Effector memory CD4-positive, alpha-beta T cell (primary cell): ENCODE data around the gene MAPK14.
"Not testable (repeated sequence)": the region's sequence is repeated elsewhere in the genome, so short reads cannot be mapped to it uniquely, and the experiment has no call there.

Experiments
- DNase-seq, 3 donors: peaks; one replicate each; pipeline ENCODE4 v3.0.0-alpha.2; 2020
- H3K27ac ChIP-seq: 2 replicates; pipeline ENCODE4 v1.7.0; 2013; ENCODE audit warnings: mild to moderate bottlenecking, low read length, moderate library complexity; ENCODE audit not compliant: insufficient read depth, poor library complexity, severe bottlenecking
- H3K27me3 ChIP-seq: replicated peaks from 2 replicates; pipeline ENCODE4 v1.7.0; 2013; ENCODE audit warnings: mild to moderate bottlenecking, low read length; ENCODE audit not compliant: insufficient read depth, control insufficient read depth, poor library complexity, severe bottlenecking
- H3K36me3 ChIP-seq: 2 replicates; pipeline ENCODE4 v1.7.0; 2013; ENCODE audit warnings: mild to moderate bottlenecking, low read length, moderate library complexity; ENCODE audit not compliant: control insufficient read depth, insufficient read depth
- H3K4me1 ChIP-seq: 2 replicates; pipeline ENCODE4 v1.7.0; 2013; ENCODE audit warnings: low read length, mild to moderate bottlenecking; ENCODE audit not compliant: control insufficient read depth, insufficient read depth, poor library complexity, severe bottlenecking
- H3K4me3 ChIP-seq: 2 replicates; pipeline ENCODE4 v1.7.0; 2013; ENCODE audit warnings: low read length, low read depth, mild to moderate bottlenecking; ENCODE audit not compliant: insufficient read depth, poor library complexity, severe bottlenecking
- H3K9me3 ChIP-seq: 2 replicates; pipeline ENCODE4 v1.7.0; 2013; ENCODE audit warnings: mild to moderate bottlenecking, low read length, moderate library complexity; ENCODE audit not compliant: control insufficient read depth

Gene MAPK14

DNA sequence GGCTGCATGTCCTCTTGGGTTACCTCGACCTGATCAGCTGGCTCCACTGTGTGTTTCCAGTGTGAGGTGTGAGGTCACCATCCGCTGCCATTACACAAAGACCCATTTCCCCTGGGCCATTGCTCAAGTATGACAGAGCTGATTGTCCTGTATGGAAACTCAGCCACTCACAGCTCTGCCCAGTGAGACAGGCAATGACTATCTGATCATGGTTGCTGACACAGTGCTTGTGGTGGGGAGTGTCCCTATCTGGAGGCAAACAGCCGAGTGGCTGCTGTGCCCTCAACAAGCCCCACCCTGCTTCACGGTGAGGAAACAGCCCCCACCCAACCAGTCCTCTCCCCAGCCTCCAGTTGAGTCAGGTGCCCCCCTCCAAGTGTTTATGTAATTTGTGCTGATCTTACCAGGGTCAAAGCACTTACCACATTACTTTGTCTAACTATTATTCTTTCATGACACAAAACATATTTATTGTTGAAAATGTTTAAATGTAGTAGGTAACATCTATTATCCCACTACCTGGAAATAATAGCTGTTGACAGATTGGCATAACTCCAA lies 91.0 kb downstream of the MAPK14 start:
- H3K4me3 ChIP-seq, result no peak overlapping the region
- H3K27ac ChIP-seq, result peak overlapping the region; percentile 43
- peak; percentile 54 to 72 (median 63) for DNase-seq
- no peaks in the 10 kb centered on the region for H3K9me3 ChIP-seq
- H3K4me1 ChIP-seq, result peaks cover 72% of the 10 kb centered on the region
- no peaks in the 10 kb centered on the region for H3K27me3 ChIP-seq
- no peaks in the 10 kb centered on the region for H3K36me3 ChIP-seq

DNA sequence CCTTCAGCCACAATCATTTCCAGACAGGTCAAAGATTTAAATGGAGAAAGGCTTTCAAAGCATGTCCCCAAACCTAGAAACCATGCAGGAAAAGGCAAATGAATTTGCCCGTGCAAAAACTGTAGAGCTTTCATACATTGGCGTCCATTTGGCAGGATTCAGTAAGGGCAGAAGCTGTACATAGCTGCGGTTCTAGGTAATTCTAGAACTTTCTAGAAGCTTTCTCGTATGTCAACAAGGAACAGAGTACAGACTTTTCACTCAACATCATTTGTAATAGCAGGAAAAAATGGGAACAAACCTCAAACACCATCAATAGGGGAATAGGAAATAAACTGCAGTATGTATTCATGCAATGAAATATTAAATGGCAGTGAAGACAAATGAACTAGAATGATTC lies 91.6 kb downstream of the MAPK14 start:
- peak overlapping the region; percentile 38 for H3K27ac ChIP-seq
- no peak overlapping the region for H3K4me3 ChIP-seq
- H3K36me3 ChIP-seq, result no peaks in the 10 kb centered on the region
- no peak for DNase-seq
- peaks cover 71% of the 10 kb centered on the region for H3K4me1 ChIP-seq
- H3K9me3 ChIP-seq, result no peaks in the 10 kb centered on the region
- H3K27me3 ChIP-seq, result no peaks in the 10 kb centered on the region

DNA sequence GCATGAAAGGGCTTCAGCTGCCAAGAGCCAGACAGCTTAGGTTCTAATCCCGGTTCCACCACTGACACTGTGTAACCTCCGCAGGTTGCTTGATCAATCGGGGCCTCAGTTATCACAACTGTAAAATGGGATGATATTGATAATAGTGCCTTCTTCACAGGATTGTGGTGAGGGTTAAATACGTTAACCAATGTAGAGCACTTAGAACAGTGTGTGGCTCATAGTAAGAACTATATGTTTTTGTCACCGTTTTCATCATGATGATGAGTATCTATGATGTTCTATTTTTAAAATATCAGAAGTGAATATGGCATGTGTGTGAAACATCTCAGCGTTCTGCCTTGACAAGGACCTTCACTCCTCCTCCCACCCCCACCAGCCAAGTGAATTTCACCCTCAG lies 92.4 kb downstream of the MAPK14 start:
- Histone ChIP-seq H3K27me3 (no peaks in the 10 kb centered on the region), H3K27ac (peak overlapping the region; percentile 91), H3K9me3 (no peaks in the 10 kb centered on the region), H3K4me1 (peaks cover 67% of the 10 kb centered on the region), H3K36me3 (no peaks in the 10 kb centered on the region), H3K4me3 (peak overlapping the region; percentile 45)
- DNase-seq, result no peak

DNA sequence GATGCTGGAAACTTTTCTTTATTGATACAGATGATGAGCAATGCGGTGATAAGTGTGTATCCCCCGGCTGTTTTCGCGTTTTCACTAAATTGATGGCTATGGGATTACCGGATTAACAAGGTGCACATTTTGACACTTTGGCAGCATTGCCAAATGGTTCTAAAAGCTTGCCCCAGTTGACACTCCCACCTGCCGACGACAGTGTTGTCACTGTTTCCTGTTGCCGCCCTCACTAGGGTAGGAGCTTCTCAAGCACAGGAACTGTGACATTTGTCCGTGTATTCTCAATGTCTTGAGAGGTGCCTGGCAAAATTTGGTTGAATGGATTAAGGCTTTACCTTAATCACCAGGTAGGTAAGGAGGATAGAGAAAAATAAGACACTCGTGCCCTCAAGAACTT lies 92.9 kb downstream of the MAPK14 start:
- peak overlapping the region; percentile 45 for H3K4me3 ChIP-seq
- H3K9me3 ChIP-seq, result no peaks in the 10 kb centered on the region
- peaks cover 67% of the 10 kb centered on the region for H3K4me1 ChIP-seq
- peak overlapping the region; percentile 91 for H3K27ac ChIP-seq
- no peaks in the 10 kb centered on the region for H3K36me3 ChIP-seq
- DNase-seq, result peak; percentile 53 to 69 (median 65)
- H3K27me3 ChIP-seq, result no peaks in the 10 kb centered on the region

DNA sequence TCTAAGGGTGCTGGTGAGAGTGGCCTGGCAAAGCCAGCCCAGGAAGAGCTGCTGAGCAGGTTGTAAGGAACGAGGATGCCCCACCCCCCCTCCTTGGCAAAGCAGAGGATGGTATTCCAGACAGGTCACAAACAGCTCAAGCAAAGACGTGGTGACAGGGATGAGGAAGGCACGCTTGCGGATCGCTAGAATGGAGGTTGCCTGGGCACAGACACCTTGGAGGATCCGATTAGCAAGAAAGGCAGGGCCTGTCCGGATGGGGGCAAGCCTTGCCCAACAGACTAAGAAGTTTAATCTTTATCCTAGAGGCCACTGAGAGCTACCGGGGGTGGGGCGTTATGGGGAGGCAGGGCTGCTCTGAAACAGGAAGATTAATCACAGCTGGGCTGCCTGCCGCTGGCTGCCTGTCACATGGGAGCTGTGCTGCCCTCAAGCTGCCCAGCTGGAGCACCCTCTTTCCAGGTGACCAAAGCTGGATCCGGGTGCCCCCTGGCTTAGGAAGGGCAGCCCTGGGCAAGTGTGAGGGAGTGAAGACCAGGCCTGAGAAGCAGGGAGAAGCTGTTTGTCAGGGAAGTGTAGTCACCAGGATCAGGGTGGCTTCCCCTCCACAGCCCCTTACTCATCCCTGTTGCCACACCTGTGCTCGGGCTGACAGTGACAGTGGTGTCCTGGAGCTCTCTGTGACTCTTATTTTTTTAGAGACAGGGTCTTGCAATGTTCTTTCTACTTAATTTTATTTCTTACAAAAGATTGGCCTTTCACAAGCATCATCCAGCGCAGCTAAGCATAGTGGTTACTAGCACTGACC lies 93.6 kb downstream of the MAPK14 start:
- Histone ChIP-seq H3K27me3 (no peaks in the 10 kb centered on the region), H3K9me3 (no peaks in the 10 kb centered on the region), H3K4me1 (peaks cover 61% of the 10 kb centered on the region), H3K36me3 (no peaks in the 10 kb centered on the region), H3K4me3 (peak overlapping the region; percentile 45), H3K27ac (peak overlapping the region; percentile 91)
- peak; percentile 28 to 39 (median 36) for DNase-seq

DNA sequence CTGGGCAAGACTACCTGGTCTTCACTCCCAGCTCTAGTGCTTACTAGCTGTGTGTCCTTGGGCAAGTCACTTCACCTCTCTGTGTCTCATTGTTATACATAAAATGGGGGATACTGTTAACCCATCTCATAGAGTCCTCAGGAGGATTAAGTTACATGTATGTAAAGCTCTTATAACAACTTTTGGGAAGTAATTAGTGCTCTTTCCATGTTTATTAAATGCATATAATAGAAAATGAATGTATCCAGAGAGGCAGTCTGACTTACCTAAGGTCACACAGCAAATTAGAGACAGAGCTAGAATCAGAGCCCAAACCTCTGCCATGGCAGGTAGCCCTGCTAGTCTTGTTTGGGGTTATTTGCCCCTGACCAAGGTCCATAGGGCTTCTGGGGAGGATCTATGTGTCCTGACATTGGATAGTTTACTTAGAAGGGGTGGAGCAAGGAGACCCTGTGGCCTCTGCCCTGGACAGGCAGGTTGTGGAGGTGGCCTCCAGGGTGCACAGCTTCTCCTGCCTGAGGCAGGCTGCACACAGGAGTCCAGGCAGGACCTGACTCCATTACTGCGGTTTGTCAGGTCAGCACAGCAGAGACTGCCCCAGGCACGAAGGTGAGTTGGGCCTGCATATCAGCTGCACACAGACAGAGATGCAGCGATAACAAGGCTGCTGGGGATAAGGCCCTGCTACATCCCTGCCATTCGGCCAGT lies 94.3 kb downstream of the MAPK14 start:
- H3K27ac ChIP-seq, result peak overlapping the region; percentile 91
- no peak overlapping the region for H3K4me3 ChIP-seq
- no peaks in the 10 kb centered on the region for H3K36me3 ChIP-seq
- H3K4me1 ChIP-seq, result peaks cover 68% of the 10 kb centered on the region
- no peak for DNase-seq
- H3K9me3 ChIP-seq, result no peaks in the 10 kb centered on the region
- no peaks in the 10 kb centered on the region for H3K27me3 ChIP-seq

DNA sequence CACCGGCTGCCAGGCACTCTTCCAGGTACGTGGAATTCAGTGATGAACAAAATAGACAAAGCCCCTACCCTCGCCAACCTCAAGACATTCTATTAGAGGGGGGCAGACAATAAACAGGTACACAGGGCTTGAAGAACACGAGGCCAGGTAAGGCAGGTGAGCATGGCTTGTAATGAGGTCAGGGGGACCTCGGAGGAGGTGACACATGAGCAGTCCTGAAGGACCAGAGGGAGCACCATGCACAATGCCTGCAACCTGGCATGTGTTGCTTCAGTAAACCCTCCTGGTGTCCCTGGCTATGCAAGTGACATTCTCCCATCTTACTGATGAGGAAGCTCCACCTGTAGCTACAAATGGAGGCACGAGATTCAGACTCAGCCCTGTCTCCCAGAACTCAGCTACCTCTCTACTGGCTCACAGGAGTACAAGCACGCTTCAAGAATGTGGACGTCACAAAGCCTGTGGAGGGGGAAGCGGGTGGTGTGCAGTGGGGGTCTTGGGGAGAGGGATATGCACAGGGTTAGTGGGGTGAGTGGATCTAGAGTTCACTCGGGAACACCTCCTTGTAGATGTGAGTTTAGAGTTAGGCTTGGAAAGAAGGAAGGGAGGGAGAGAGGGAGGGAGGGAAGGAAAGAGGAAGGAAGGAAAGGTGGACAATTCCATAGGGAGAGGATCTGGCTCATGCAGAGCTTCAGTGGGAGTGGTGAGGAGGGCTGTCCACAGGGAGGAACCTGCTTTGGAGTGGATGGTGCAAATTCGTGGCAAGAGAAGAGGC lies 95.1 kb downstream of the MAPK14 start:
- no peaks in the 10 kb centered on the region for H3K27me3 ChIP-seq
- no peaks in the 10 kb centered on the region for H3K9me3 ChIP-seq
- no peak for DNase-seq
- H3K4me3 ChIP-seq, result no peak overlapping the region
- peaks cover 66% of the 10 kb centered on the region for H3K4me1 ChIP-seq
- H3K36me3 ChIP-seq, result no peaks in the 10 kb centered on the region
- peak overlapping the region; percentile 91 for H3K27ac ChIP-seq

DNA sequence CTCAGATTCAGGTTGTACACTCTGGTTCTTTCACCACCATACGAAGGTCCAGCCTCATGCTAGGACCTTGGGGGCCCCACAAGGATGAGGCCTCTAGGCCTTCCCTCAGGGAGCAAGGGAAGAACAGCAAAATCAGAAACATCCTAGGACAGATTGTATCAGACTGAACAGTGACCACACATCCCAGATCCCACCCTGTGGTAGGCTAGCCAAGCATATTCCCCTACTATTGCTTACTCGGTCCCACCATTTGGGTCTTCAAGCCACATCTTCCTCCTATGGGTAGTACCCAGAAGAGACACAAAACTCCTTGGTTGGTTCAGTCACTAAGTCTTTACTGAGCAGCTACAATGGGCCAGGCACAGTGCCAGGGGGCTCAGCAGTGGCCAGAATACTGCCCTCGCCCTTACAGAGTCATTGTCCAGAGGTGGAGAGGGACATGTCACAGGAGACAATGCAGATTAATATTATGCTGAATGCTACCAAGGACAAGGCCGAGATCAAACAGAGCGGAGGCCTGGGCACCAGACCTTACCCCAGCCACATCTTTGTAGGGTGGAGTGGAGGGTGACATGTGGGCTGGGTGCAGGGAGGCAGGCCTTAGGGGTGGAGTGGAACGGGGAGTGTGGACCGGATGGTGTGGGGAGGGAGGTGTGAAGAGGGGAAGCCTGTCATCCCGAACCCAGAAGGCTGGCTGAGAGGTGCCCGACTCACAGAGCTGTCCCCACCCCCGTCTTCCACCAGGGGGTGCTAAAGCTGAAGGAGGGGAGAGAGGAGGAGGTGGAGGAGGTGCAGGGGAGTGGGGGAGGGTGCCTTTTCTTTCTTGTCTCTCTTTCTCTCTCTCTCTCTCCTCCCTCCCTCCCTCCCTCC lies 95.9 kb downstream of the MAPK14 start:
- H3K4me1 ChIP-seq, result peaks cover 58% of the 10 kb centered on the region
- H3K27me3 ChIP-seq, result no peaks in the 10 kb centered on the region
- no peaks in the 10 kb centered on the region for H3K36me3 ChIP-seq
- peak overlapping the region; percentile 60 for H3K27ac ChIP-seq
- peak; percentile 79 to 86 (median 80) for DNase-seq
- H3K9me3 ChIP-seq, result no peaks in the 10 kb centered on the region
- no peak overlapping the region for H3K4me3 ChIP-seq

DNA sequence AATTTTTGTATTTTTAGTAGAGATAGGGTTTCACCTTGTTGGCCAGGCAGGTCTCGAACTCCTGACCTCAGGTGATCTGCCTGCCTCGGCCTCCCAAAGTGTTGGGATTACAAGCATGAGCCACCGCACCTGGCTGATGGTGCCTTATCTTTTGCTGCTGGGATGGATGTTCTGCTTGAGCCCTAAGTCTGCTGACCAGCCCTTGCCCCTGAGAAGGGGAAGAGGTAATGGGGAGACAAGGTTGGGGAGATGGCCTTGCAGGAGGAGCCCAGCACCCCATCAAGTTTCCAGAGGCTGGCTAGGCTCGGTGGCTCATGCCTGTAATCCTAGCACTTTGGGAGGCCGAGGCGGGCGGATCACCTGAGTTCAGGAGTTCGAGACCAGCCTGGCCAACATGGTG lies 96.7 kb downstream of the MAPK14 start:
- H3K4me1 ChIP-seq, result peaks cover 50% of the 10 kb centered on the region
- H3K9me3 ChIP-seq, H3K4me3 ChIP-seq: not testable (repeated sequence)

More for the DNA sequence above, 96.7 kb downstream of the MAPK14 start:
- not testable (repeated sequence) for H3K27me3 ChIP-seq, H3K27ac ChIP-seq, DNase-seq, H3K36me3 ChIP-seq
